K562 (cell line): ENCODE measurements around the gene ADGRB3. TPM values are rescaled to one million over a fixed set of nuclear protein-coding genes. Genes with fewer than 3 reads are reported as not detected.

Experiments used
- ATAC-seq: fragments of 200-7000 bp; cut with Tn5 transposase; 3 replicates; pipeline ENCODE4 v1.9.1; 2020; ENCODE audit warnings: moderate library complexity
- BruUV-seq: library from RNA; stranded (reverse); fragments of 400-500 nt; replicated peaks from 2 replicates; lab custom pipeline; 2021; lab: Mats Ljungman, UMichigan
- CTCF ChIA-PET: fragments of 300-600 bp; formaldehyde crosslinking; extraction: SDS; loops from one replicate; lab custom pipeline; 2021; ENCODE audit warnings: low intra/inter-chr PET ratio; lab: Yijun Ruan, JAX
- POLR2A ChIA-PET: fragments of 300-600, 350-650 bp; sonication (Branson Sonifier 250); formaldehyde crosslinking; extraction: SDS; loops from one replicate; lab custom pipeline; 2021; ENCODE audit warnings: antibody characterized with exemption, inconsistent platforms; lab: Yijun Ruan, JAX
- DNase-seq, 4 experiments: peaks; one replicate each; pipeline versions ENCODE4 v3.0.0 to v3.0.0-alpha.2; 2011 to 2018; ENCODE audit warnings: low spot score in 3 of 4, mixed read lengths in 3 of 4; ENCODE audit errors: extremely low read depth in 1 of 4
- FAIRE-seq: peaks from 2 replicates; lab custom pipeline; 2011; peaks lifted over from hg19 to GRCh38; lab: Jason Lieb, UNC
- H2AFZ ChIP-seq: 2 replicates; pipeline ENCODE4 v1.6.0; 2011; ENCODE audit warnings: low read depth, low read length, control low read depth, inconsistent platforms
- H3K27ac ChIP-seq: fragments of 200-600 bp; 3 replicates; pipeline ENCODE4 v1.8.0; 2011; ENCODE audit warnings: low read depth, mild to moderate bottlenecking, control low read depth, inconsistent platforms, low read length, moderate library complexity, mixed read lengths; ENCODE audit errors: extremely low read depth
- H3K27me3 ChIP-seq, 2 experiments: fragments of 300-600 bp in 1 of 2; 2 replicates in 1 of 2; 3 replicates in 1 of 2; pipeline versions ENCODE4 v1.6.0 to v1.8.0; 2011; ENCODE audit warnings: inconsistent platforms in 2 of 2, low read length in 2 of 2, mild to moderate bottlenecking in 1 of 2, mixed read lengths in 1 of 2, moderate library complexity in 1 of 2; ENCODE audit not compliant: control insufficient read depth in 2 of 2, insufficient read depth in 2 of 2
- H3K36me3 ChIP-seq: fragments of 300-600 bp; 3 replicates; pipeline ENCODE4 v1.8.0; 2011; ENCODE audit warnings: mild to moderate bottlenecking, low read length, inconsistent platforms; ENCODE audit not compliant: control insufficient read depth, insufficient read depth
- H3K4me1 ChIP-seq, 2 experiments: fragments of 200-600 bp in 1 of 2; replicated peaks in 1 of 2; 2 replicates in 1 of 2; 3 replicates in 1 of 2; pipeline versions ENCODE4 v1.5.1 to v1.8.0; 2011; ENCODE audit warnings: inconsistent platforms in 2 of 2, low read length in 2 of 2, mild to moderate bottlenecking in 1 of 2, mixed read lengths in 1 of 2, moderate library complexity in 1 of 2; ENCODE audit not compliant: control insufficient read depth in 2 of 2, insufficient read depth in 2 of 2
- H3K4me2 ChIP-seq: 2 replicates; pipeline ENCODE4 v1.6.1; 2011; ENCODE audit warnings: low read length, control low read depth, inconsistent platforms, mixed read lengths; ENCODE audit not compliant: insufficient read depth
- H3K4me3 ChIP-seq: fragments of 200-600 bp; sonication (generic), shearing (Covaris generic); 2 replicates; pipeline ENCODE4 v1.5.1; 2016; ENCODE audit warnings: control low read depth, inconsistent platforms
- H3K79me2 ChIP-seq: fragments of 200-600 bp; 3 replicates; pipeline ENCODE4 v1.8.0; 2011; ENCODE audit warnings: low read length, inconsistent platforms; ENCODE audit not compliant: control insufficient read depth, insufficient read depth
- H3K9ac ChIP-seq, 2 experiments: 2 replicates each; pipeline versions ENCODE4 v1.6.0 to v1.6.1; 2011; ENCODE audit warnings: low read depth in 2 of 2, low read length in 2 of 2, control low read depth in 1 of 2, inconsistent platforms in 1 of 2, mild to moderate bottlenecking in 1 of 2, mixed read lengths in 1 of 2; ENCODE audit not compliant: insufficient read depth in 1 of 2
- H3K9me1 ChIP-seq: one replicate; pipeline ENCODE4 v1.6.0; 2011; ENCODE audit warnings: inconsistent platforms, mild to moderate bottlenecking, low read length, moderate library complexity; ENCODE audit not compliant: control insufficient read depth, insufficient read depth
- H3K9me3 ChIP-seq: replicated peaks from 2 replicates; pipeline ENCODE4 v1.5.1; 2011; ENCODE audit warnings: low read depth, low read length, inconsistent platforms; ENCODE audit not compliant: control insufficient read depth, insufficient read depth
- H4K20me1 ChIP-seq: replicated peaks from 2 replicates; pipeline ENCODE4 v1.6.1; 2011; ENCODE audit warnings: low read length, inconsistent platforms, mixed read lengths; ENCODE audit not compliant: control insufficient read depth, insufficient read depth
- ARID1B ChIP-seq: fragments of 450-650 bp; IDR thresholded peaks from 2 replicates; pipeline ENCODE4 v1.6.1; 2016; ENCODE audit warnings: antibody characterized with exemption, mild to moderate bottlenecking, inconsistent platforms
- ATF3 ChIP-seq, 2 experiments: fragments of 450-650 bp in 1 of 2; sonication (generic) in 1 of 2; formaldehyde crosslinking in 1 of 2; IDR thresholded peaks in 1 of 2; conservative IDR thresholded peaks in 1 of 2; 2 replicates each; pipeline versions ENCODE4 v1.6.1 to v1.8.1; 2016 to 2023; ENCODE audit warnings: mild to moderate bottlenecking in 2 of 2, moderate library complexity in 2 of 2, inconsistent platforms in 1 of 2, missing genetic modification reagents in 1 of 2
- CTBP1 ChIP-seq: fragments of 450-650 bp; IDR thresholded peaks from 2 replicates; pipeline ENCODE4 v1.6.1; 2016; ENCODE audit warnings: borderline replicate concordance
- DPF2 ChIP-seq: fragments of 450-650 bp; IDR thresholded peaks from 2 replicates; pipeline ENCODE4 v1.6.1; 2016
- HOMEZ ChIP-seq: fragments of 250-450 bp; sonication (Bioruptor Pico); IDR thresholded peaks from 2 replicates; pipeline ENCODE4 v1.4.0; 2020; ENCODE audit warnings: mild to moderate bottlenecking, moderate library complexity
- JUND ChIP-seq, 2 experiments: IDR thresholded peaks; 2 replicates in 1 of 2; 3 replicates in 1 of 2; pipeline ENCODE4 v1.6.1; 2011; ENCODE audit warnings: borderline replicate concordance in 2 of 2, low read depth in 2 of 2, low read length in 2 of 2, improper control_type of control experiment in 1 of 2, missing biosample characterization in 1 of 2, missing genetic modification characterization in 1 of 2, missing genetic modification reagents in 1 of 2
- MEIS2 ChIP-seq: fragments of 450-650 bp; IDR thresholded peaks from 2 replicates; pipeline ENCODE4 v1.6.1; 2014; ENCODE audit warnings: mild to moderate bottlenecking; ENCODE audit not compliant: partially characterized antibody
- PBX2 ChIP-seq, 2 experiments: IDR thresholded peaks in 1 of 2; conservative IDR thresholded peaks in 1 of 2; 2 replicates each; pipeline ENCODE4 v1.6.1; 2016; ENCODE audit warnings: low read depth in 2 of 2, mild to moderate bottlenecking in 1 of 2, missing compliant biosample characterization in 1 of 2, missing genetic modification characterization in 1 of 2, moderate library complexity in 1 of 2
- PKNOX1 ChIP-seq: fragments of 450-650 bp; IDR thresholded peaks from 2 replicates; pipeline ENCODE4 v1.6.1; 2016
- ZNF146 ChIP-seq: IDR thresholded peaks from one replicate; pipeline ENCODE4 v1.6.1; 2018; ENCODE audit warnings: missing compliant biosample characterization; ENCODE audit not compliant: unreplicated experiment
- ZNF696 ChIP-seq: fragments of 250-450 bp; sonication (Bioruptor Pico); conservative IDR thresholded peaks from 2 replicates; pipeline ENCODE4 v1.4.0; 2020; ENCODE audit warnings: mild to moderate bottlenecking, moderate library complexity
- WGBS: fragments of 100-300 bp; shearing (Covaris generic); methylation state at CpG from one replicate; pipeline ENCODE4 v1.1.6; 2016; ENCODE audit warnings: low coverage, mixed read lengths; ENCODE audit not compliant: insufficient coverage; ENCODE audit errors: missing lambda C conversion rate; 5-methylcytosine and 5-hydroxymethylcytosine counted together
- in situ Hi-C: fragments of 300-500 bp; cut with MboI; formaldehyde crosslinking; loops from 4 replicates; pipeline ENCODE4 v1.15.0; 2018; ENCODE audit warnings: inconsistent platforms, mixed read lengths
- intact Hi-C: fragments of 100-400 bp; cut with micrococcal nuclease; formaldehyde crosslinking; loops from 2 replicates; pipeline ENCODE4 v1.14.2; 2022
- polyA plus RNA-seq, 8 experiments: library from polyadenylated mRNA; depleted of rRNA in 4 of 8; stranded (reverse) in 5 of 8; unstranded in 3 of 8; fragments of >200 nt; fragmentation: Nextera tagmentation in 2 of 8; fragmentation: Illumina TruSeq in 1 of 8; extraction: Ambion mirVana in 2 of 8; extraction: Trizol in 1 of 8; gene quantifications; 2 replicates each; pipeline versions ENCODE4 v1.2.1 to v1.2.3, GENCODE V29; 2011 to 2014; ENCODE audit warnings: inconsistent platforms in 1 of 8, missing spikeins in 1 of 8
- total RNA-seq, 7 experiments: library from RNA; depleted of rRNA in 6 of 7; stranded (reverse); fragments of >200 nt in 6 of 7; fragmentation: Illumina TruSeq in 2 of 7; extraction: Trizol in 2 of 7; gene quantifications; 2 replicates each; pipeline versions ENCODE4 v1.2.1 to v1.2.3, GENCODE V29; 2011 to 2021; ENCODE audit warnings: low replicate concordance in 1 of 7

The ADGRB3 gene
- total and polyA plus RNA-seq, 9 of the 15 experiments (the other 6 are each of a cell fraction or from before 2014, with no cell fraction given) = 0.90 to 7.8 (median 2.4) TPM

GRCh38 chr6:68701159-68701558, 66.1 kb downstream of the ADGRB3 start:
- no peak overlapping the region for H3K9ac ChIP-seq
- no peaks in the 10 kb centered on the region for H3K36me3 ChIP-seq
- no peaks in the 10 kb centered on the region for H3K27me3 ChIP-seq
- H2AFZ ChIP-seq = no peak overlapping the region
- peaks cover 9% of the 10 kb centered on the region for H3K79me2 ChIP-seq
- no peak overlapping the region for H3K4me3 ChIP-seq
- no peaks in the 10 kb centered on the region for H3K9me3 ChIP-seq
- ATAC-seq (peak; percentile 80), DNase-seq (peak in 1 of 4 experiments; percentile 28), FAIRE-seq (no peak)
- CTCF ChIA-PET = no interaction called here
- TF ChIP-seq DPF2 (0 out of 2 replicates have a peak, but pooled peaks have one; percentile 14), PKNOX1 (peak; percentile 85), ZNF146 (CRISPR knock-in tag) (no peak), CTBP1 (0 out of 2 replicates have a peak, but pooled peaks have one; percentile 24), MEIS2 (peak; percentile 92), ATF3 (IDR thresholded peaks at IDR 0.05) (peak; percentile 64), ATF3 (CRISPR knock-in tag; conservative IDR thresholded peaks at IDR 0.05) (no peak), PBX2 (CRISPR knock-in tag; IDR thresholded peaks at IDR 0.05; ENCODE audit: low read depth) (no peak), PBX2 (tag; conservative IDR thresholded peaks at IDR 0.05; ENCODE audit: low read depth) (peak; percentile 88), JUND (IDR thresholded peaks at IDR 0.05; ENCODE audit: borderline replicate concordance, low read depth, low read length) (peak; percentile 74; the same call in 1 of the 2 replicates), JUND (tag; IDR thresholded peaks at IDR 0.05; ENCODE audit: borderline replicate concordance, low read depth, low read length) (peak; percentile 66; the same call in 1 of the 3 replicates), ARID1B (peak; percentile 20; the same call in 1 of the 2 replicates), ZNF696 (CRISPR knock-in tag) (no peak), HOMEZ (CRISPR knock-in tag) (no peak)
- POLR2A ChIA-PET = interaction anchor here (1.0 to 1.1 kb wide), 2 partner anchors 8 to 9 kb away, joined by 3 to 4 read pairs; no protein-coding TSS in a partner anchor
- H3K4me2 ChIP-seq = no peak overlapping the region
- no peaks in the 10 kb centered on the region for H3K4me1 ChIP-seq
- H3K27ac ChIP-seq = no peak overlapping the region
- H3K9me1 ChIP-seq = no peaks in the 10 kb centered on the region
- in situ Hi-C loops (no loop called here), intact Hi-C loops (no loop called here)
- WGBS = 56% methylated on average over 4 of the region's 4 CpGs
- no TSS peak for BruUV-seq
- H4K20me1 ChIP-seq = no peaks in the 10 kb centered on the region
